B cell (primary cell): ENCODE results near the gene PMPCA. TPM values are rescaled to one million over a fixed set of nuclear protein-coding genes. Genes with fewer than 3 reads are reported as not detected.

Source experiments
- ATAC-seq: fragments of 200-7000 bp; cut with Tn5 transposase; one replicate; pipeline ENCODE4 v1.10.0; 2021; ENCODE audit warnings: low read depth, mild to moderate bottlenecking, moderate number of reproducible peaks, moderate library complexity
- CTCF ChIA-PET: fragments of 350-600 bp; sonication (Branson Sonifier 250); formaldehyde crosslinking; loops from one replicate; lab custom pipeline; 2021; ENCODE audit warnings: antibody characterized with exemption, inconsistent platforms; lab: Charles Lee
- POLR2A ChIA-PET: fragments of 350-600 bp; sonication (Branson Sonifier 250); formaldehyde crosslinking; loops from one replicate; lab custom pipeline; 2021; ENCODE audit warnings: antibody characterized with exemption; lab: Charles Lee
- DNase-seq: peaks from one replicate; pipeline ENCODE4 v3.0.0; 2013
- H2AFZ ChIP-seq: 2 replicates; pipeline ENCODE4 v1.6.1; 2012; ENCODE audit warnings: mild to moderate bottlenecking, low read depth, low read length; ENCODE audit not compliant: insufficient read depth, poor library complexity, severe bottlenecking
- H3K27ac ChIP-seq, 2 donors: 1 replicate in 1 of 2; 2 replicates in 1 of 2; pipeline ENCODE4 v1.5.1; 2012 to 2013; ENCODE audit warnings: low read length in 2 of 2, mild to moderate bottlenecking in 2 of 2, moderate library complexity in 1 of 2
- H3K27me3 ChIP-seq, 4 experiments: fragments of 200-600 bp in 1 of 4; sonication (generic) in 1 of 4; replicated peaks in 1 of 4; 1 replicate in 2 of 4; 2 replicates in 2 of 4; pipeline versions ENCODE4 v1.6.1 to v1.7.0; 2013 to 2016; ENCODE audit warnings: low read length in 3 of 4, mild to moderate bottlenecking in 2 of 4, mixed read lengths in 1 of 4, moderate library complexity in 1 of 4; ENCODE audit not compliant: insufficient read depth in 4 of 4, control insufficient read depth in 3 of 4; ENCODE audit errors: control extremely low read depth in 1 of 4
- H3K36me3 ChIP-seq, 2 experiments: replicated peaks in 1 of 2; 1 replicate in 1 of 2; 2 replicates in 1 of 2; pipeline versions ENCODE4 v1.6.1 to v1.7.1; 2013; ENCODE audit warnings: low read length in 1 of 2; ENCODE audit not compliant: insufficient read depth in 2 of 2, control insufficient read depth in 1 of 2; ENCODE audit errors: control extremely low read depth in 1 of 2, extremely low read depth in 1 of 2
- H3K4me1 ChIP-seq, 2 donors: fragments of 200-600 bp in 1 of 2; sonication (generic) in 1 of 2; 1 replicate in 1 of 2; 2 replicates in 1 of 2; pipeline versions ENCODE4 v1.5.1 to v1.6.1; 2013 to 2017; ENCODE audit warnings: low read length in 2 of 2; ENCODE audit not compliant: control insufficient read depth in 2 of 2, insufficient read depth in 2 of 2
- H3K4me2 ChIP-seq: replicated peaks from 2 replicates; pipeline ENCODE3; 2012; ENCODE audit warnings: mild to moderate bottlenecking, low read depth, low read length; ENCODE audit not compliant: poor library complexity, severe bottlenecking
- H3K4me3 ChIP-seq, 5 experiments: fragments of 200-600 bp in 1 of 5; sonication (generic) in 1 of 5; 1 replicate in 3 of 5; 2 replicates in 2 of 5; pipeline versions ENCODE4 v1.5.1 to v1.7.0; 2011 to 2016; ENCODE audit warnings: low read length in 4 of 5, mild to moderate bottlenecking in 4 of 5, low read depth in 2 of 5, control low read depth in 1 of 5, moderate library complexity in 1 of 5; ENCODE audit not compliant: insufficient read depth in 1 of 5; ENCODE audit errors: control extremely low read depth in 1 of 5, extremely low read depth in 1 of 5
- H3K79me2 ChIP-seq: fragments of 200-600 bp; sonication (generic); one replicate; pipeline ENCODE4 v1.6.0; 2016; ENCODE audit warnings: low read length; ENCODE audit not compliant: control insufficient read depth, insufficient read depth
- H3K9ac ChIP-seq: fragments of 200-600 bp; sonication (generic); 2 replicates; pipeline ENCODE4 v1.6.1; 2017; ENCODE audit warnings: mild to moderate bottlenecking, low read length, moderate library complexity
- H3K9me3 ChIP-seq, 3 donors: one replicate each; pipeline versions ENCODE4 v1.6.1 to v1.7.1; 2013; ENCODE audit warnings: low read length in 2 of 3; ENCODE audit not compliant: control insufficient read depth in 2 of 3, insufficient read depth in 1 of 3; ENCODE audit errors: control extremely low read depth in 1 of 3
- H4K20me1 ChIP-seq: 2 replicates; pipeline ENCODE4 v1.6.0; 2012; ENCODE audit warnings: mild to moderate bottlenecking, low read length; ENCODE audit not compliant: insufficient read depth, control insufficient read depth, poor library complexity, severe bottlenecking
- H3K27ac Mint-ChIP-seq: one replicate; pipeline ENCODE4 v1.8.0; 2021; ENCODE audit warnings: mixed read lengths
- H3K27me3 Mint-ChIP-seq: one replicate; pipeline ENCODE4 v1.8.0; 2021; ENCODE audit warnings: mixed read lengths
- H3K4me1 Mint-ChIP-seq: one replicate; pipeline ENCODE4 v1.8.0; 2021; ENCODE audit warnings: mixed read lengths
- H3K4me3 Mint-ChIP-seq: one replicate; pipeline ENCODE4 v1.8.0; 2021; ENCODE audit warnings: mixed read lengths
- H3K9me3 Mint-ChIP-seq: one replicate; pipeline ENCODE4 v1.8.0; 2022; ENCODE audit warnings: mixed read lengths; ENCODE audit not compliant: insufficient read depth
- EZH2 ChIP-seq: IDR thresholded peaks from 2 replicates; pipeline ENCODE4 v1.6.1; 2012; ENCODE audit warnings: borderline replicate concordance, low read depth, mild to moderate bottlenecking, moderate library complexity, low read length; ENCODE audit not compliant: insufficient read depth, poor library complexity, severe bottlenecking
- WGBS: methylation state at CpG from one replicate; pipeline ENCODE4 v1.1.5; 2013; ENCODE audit warnings: missing lambda C conversion rate; ENCODE audit not compliant: insufficient coverage; 5-methylcytosine and 5-hydroxymethylcytosine counted together
- intact Hi-C: fragments of 100-400 bp; cut with micrococcal nuclease; formaldehyde crosslinking; loops from one replicate; pipeline ENCODE4 v1.10.0; 2022
- polyA plus RNA-seq: library from polyadenylated mRNA; depleted of rRNA; stranded (reverse); fragments of >200 nt; gene quantifications from 2 replicates; pipeline ENCODE4 v1.2.3, GENCODE V29; 2012
- total RNA-seq, 2 donors: library from RNA; stranded (reverse); fragments of 120-200 nt in 1 of 2; gene quantifications; 1 replicate in 1 of 2; 2 replicates in 1 of 2; pipeline versions ENCODE4 v1.2.3 to v1.2.4, GENCODE V29; 2013 to 2022
- TF ChIP-seq, protein P1 (sequence below): fragments of 200-600 bp; IDR thresholded peaks from one replicate; pipeline ENCODE4 v1.8.0; 2022; ENCODE audit warnings: antibody characterized with exemption, mild to moderate bottlenecking

Gene PMPCA
- total and polyA plus RNA-seq, 2 donors (not counting 1 experiment from before 2014, with no cell fraction given): 64.4 to 72.2 TPM

DNA sequence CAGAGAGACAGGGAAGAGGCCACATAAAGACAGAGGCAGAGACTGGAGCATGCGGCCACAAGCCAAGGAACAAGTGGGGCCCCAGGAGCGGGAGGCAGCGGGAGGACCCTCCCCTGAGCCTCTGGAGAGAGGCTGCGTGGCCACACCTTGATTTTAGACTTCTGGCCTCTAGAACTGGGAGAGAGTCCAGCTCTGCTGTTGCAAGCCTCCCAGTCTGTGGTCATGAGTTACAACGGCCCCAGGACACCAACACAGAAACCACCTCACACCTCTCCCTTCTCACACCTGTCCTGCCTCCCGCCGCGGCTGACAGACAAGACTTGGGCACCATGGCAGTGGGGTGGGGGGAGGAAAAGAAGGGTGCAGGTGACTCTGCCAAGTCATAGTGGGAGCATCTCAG is 27.0 kb downstream of the PMPCA start:
- Mint-ChIP-seq H3K9me3 (no peaks in the 10 kb centered on the region), H3K4me1 (peaks cover 26% of the 10 kb centered on the region), H3K27me3 (no peaks in the 10 kb centered on the region), H3K4me3 (peak overlapping the region; percentile 84), H3K27ac (peak overlapping the region; percentile 72)
- H3K4me1 ChIP-seq: peaks cover 21 to 28% of the 10 kb centered on the region in 2 donors
- no peaks in the 10 kb centered on the region for H3K9me3 ChIP-seq
- no peak for DNase-seq
- H3K4me2 ChIP-seq: peak overlapping the region; percentile 98
- H3K27me3 ChIP-seq: no peaks in the 10 kb centered on the region
- H2AFZ ChIP-seq: no peak overlapping the region
- H3K79me2 ChIP-seq: peaks cover 54% of the 10 kb centered on the region
- WGBS: 96% methylated on average over 4 of the region's 8 CpGs
- peak overlapping the region; percentile 82 for H3K9ac ChIP-seq
- H3K36me3 ChIP-seq: peaks cover 0 to 7% of the 10 kb centered on the region in 2 experiments
- CTCF ChIA-PET: no interaction called here
- H4K20me1 ChIP-seq: peaks cover 72% of the 10 kb centered on the region
- no peak for ATAC-seq
- intact Hi-C loops: no loop called here
- no peak overlapping the region for H3K27ac ChIP-seq
- no peak overlapping the region for H3K4me3 ChIP-seq
- POLR2A ChIA-PET: no interaction called here
- TF ChIP-seq, protein P1, sequence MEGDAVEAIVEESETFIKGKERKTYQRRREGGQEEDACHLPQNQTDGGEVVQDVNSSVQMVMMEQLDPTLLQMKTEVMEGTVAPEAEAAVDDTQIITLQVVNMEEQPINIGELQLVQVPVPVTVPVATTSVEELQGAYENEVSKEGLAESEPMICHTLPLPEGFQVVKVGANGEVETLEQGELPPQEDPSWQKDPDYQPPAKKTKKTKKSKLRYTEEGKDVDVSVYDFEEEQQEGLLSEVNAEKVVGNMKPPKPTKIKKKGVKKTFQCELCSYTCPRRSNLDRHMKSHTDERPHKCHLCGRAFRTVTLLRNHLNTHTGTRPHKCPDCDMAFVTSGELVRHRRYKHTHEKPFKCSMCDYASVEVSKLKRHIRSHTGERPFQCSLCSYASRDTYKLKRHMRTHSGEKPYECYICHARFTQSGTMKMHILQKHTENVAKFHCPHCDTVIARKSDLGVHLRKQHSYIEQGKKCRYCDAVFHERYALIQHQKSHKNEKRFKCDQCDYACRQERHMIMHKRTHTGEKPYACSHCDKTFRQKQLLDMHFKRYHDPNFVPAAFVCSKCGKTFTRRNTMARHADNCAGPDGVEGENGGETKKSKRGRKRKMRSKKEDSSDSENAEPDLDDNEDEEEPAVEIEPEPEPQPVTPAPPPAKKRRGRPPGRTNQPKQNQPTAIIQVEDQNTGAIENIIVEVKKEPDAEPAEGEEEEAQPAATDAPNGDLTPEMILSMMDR: no peak
- no peak for TF ChIP-seq EZH2

GRCh38 chr9:136437839-136438547 is 27.5 kb downstream of the PMPCA start:
- H3K4me1 ChIP-seq: peaks cover 21 to 28% of the 10 kb centered on the region in 2 donors
- peak overlapping the region; percentile 98 for H3K4me2 ChIP-seq
- H3K27me3 ChIP-seq: no peaks in the 10 kb centered on the region
- intact Hi-C loops: loop anchor here (2.0 kb wide), 1 partner anchor 27 kb away; the partner anchor contains the start of genes ENTR1 and PMPCA
- POLR2A ChIA-PET: interaction anchor here (0.6 to 1.3 kb wide), 2 partner anchors 11 to 28 kb away, joined by 4 to 7 read pairs; partner anchors contain the start of genes ENTR1 and PMPCA
- peaks cover 26% of the 10 kb centered on the region for H3K4me1 Mint-ChIP-seq
- peak overlapping the region; percentile 19 to 79 (median 70) for H3K4me3 ChIP-seq
- peak overlapping the region; percentile 84 for H3K4me3 Mint-ChIP-seq
- no peak for DNase-seq
- no peaks in the 10 kb centered on the region for H3K9me3 Mint-ChIP-seq
- H3K27ac ChIP-seq: peak overlapping the region in 1 of 2 donors; percentile 55
- WGBS: 59% methylated on average over 23 of the region's 37 CpGs
- no peaks in the 10 kb centered on the region for H3K9me3 ChIP-seq
- H4K20me1 ChIP-seq: peaks cover 67% of the 10 kb centered on the region
- TF ChIP-seq, protein P1: no peak
- no peak for TF ChIP-seq EZH2
- no peaks in the 10 kb centered on the region for H3K27me3 Mint-ChIP-seq
- H3K79me2 ChIP-seq: peaks cover 54% of the 10 kb centered on the region
- ATAC-seq: no peak
- H3K9ac ChIP-seq: peak overlapping the region; percentile 82
- peak overlapping the region; percentile 59 for H3K27ac Mint-ChIP-seq
- H3K36me3 ChIP-seq: peaks cover 0 to 8% of the 10 kb centered on the region in 2 experiments
- peak overlapping the region; percentile 88 for H2AFZ ChIP-seq
- CTCF ChIA-PET: interaction anchor here (0.9 to 1.3 kb wide), 3 partner anchors 25 to 194 kb away, joined by 3 to 4 read pairs (median 3); no protein-coding TSS in a partner anchor
